ENCODE results near the gene A4GALT.
A peak's percentile ranks its signal among the peaks of the same experiment; 100 is the strongest.
"Not testable (repeated sequence)": the region's sequence is repeated elsewhere in the genome, so short reads cannot be mapped to it uniquely, and the experiment has no call there.

A4GALT gene

GRCh38 chr22:42682113-42682851 lies 38.4 kb downstream of the A4GALT start:
- DNase-seq (ENCODE audit: low spot score), result no peak

GRCh38 chr22:42680648-42681047 lies 40.0 kb downstream of the A4GALT start:
- no peak for DNase-seq (ENCODE audit: low spot score)

DNA sequence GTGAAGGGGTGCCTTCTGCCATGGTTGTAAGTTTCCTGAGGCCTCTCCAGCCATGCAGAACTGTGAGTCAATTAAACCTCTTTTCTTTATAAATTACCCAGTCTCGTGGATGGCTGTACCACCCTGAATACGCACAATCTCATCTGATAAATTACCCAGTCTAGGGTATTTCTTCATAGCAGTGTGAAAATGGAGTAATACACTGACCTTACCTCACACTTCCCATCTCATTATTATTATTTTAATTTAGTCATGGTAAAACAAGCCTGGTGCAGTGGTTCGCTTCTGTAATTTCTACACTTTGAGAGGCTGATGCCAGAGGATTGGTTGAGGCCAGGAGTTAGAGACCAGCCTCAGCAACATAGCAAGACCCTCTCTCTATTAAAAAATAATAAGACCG lies 41.0 kb downstream of the A4GALT start:
- DNase-seq (ENCODE audit: low spot score), result no peak

GRCh38 chr22:42678894-42679293 lies 41.8 kb downstream of the A4GALT start:
- no peak for DNase-seq (ENCODE audit: low spot score)

DNA sequence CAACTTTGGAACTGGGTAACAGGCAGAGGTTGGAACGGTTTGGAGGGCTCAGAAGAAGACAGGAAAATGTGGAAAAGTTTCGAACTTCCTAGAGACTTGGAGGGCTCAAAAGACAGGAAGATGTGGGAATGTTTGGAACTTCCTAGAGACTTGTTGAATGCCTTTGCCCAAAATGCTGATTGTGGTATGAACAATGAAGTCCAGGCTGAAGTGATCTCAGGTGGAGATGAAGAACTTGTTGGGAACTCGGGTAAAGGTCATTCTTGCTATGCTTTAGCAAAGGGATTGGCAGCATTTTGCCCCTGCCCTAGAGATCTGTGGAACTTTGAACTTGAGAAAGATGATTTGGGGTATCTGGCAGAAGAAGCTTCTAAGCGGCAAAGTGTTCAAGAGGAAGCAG lies 42.7 kb downstream of the A4GALT start:
- not testable (repeated sequence) for DNase-seq (ENCODE audit: low spot score)

GRCh38 chr22:42676059-42676607 lies 44.5 kb downstream of the A4GALT start:
- DNase-seq (ENCODE audit: low spot score), result no peak

- DNase-seq (ENCODE audit: low spot score), result no peak
Observed at GRCh38 chr22:42673898-42674401, 46.7 kb downstream of the A4GALT start.

GRCh38 chr22:42673071-42673470 lies 47.6 kb downstream of the A4GALT start:
- DNase-seq (ENCODE audit: low spot score), result not testable (repeated sequence)

GRCh38 chr22:42670921-42671709 lies 49.6 kb downstream of the A4GALT start:
- DNase-seq (ENCODE audit: low spot score), result no peak

GRCh38 chr22:42670046-42670445 lies 50.6 kb downstream of the A4GALT start:
- DNase-seq (ENCODE audit: low spot score), result no peak

- DNase-seq (ENCODE audit: low spot score), result not testable (repeated sequence)
Observed at GRCh38 chr22:42666393-42666792, 54.3 kb downstream of the A4GALT start.

DNA sequence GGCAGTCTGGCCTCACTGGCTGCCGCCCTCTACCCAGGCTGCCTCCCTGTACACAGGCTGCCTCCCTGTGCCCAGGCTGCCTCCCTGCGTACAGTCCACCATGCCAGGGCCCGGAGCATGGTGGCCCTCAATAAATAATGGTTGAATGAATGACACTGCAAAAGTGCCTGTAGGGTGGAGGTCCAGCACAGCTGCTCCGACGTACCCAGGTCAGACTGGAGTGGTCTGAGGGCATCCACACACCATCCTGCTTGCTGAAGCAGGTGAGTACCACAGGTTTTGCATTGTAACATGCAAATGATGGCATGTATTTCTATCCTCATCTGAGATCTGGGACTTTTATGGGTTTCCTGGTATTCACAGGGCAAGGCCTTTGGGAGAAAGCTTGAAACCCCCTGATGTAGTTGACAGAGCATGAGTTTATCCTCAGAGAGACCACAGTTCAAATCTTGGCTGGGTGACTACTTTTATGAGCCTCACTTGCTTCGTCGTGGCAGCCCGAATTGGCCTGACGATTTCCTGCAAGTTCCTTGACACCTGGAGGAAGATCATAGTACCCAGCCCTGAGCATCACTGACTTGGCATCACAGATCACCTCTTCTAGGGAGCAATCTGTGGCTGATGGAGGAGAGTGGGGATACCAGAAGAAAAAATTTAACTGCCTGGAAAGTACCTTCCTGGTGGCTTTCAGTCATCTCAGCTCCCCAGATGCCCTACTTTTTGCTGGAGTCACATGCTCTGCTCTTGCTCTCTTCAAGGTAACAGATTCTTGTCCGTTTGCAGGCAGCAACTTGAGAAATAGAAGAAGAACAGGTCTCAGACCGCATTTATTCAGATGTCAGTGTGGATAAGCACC lies 55.5 kb downstream of the A4GALT start:
- no peak for DNase-seq (ENCODE audit: low spot score)

GRCh38 chr22:42661985-42662831 lies 58.5 kb downstream of the A4GALT start:
- peak; percentile 82 for DNase-seq (ENCODE audit: low spot score)

DNA sequence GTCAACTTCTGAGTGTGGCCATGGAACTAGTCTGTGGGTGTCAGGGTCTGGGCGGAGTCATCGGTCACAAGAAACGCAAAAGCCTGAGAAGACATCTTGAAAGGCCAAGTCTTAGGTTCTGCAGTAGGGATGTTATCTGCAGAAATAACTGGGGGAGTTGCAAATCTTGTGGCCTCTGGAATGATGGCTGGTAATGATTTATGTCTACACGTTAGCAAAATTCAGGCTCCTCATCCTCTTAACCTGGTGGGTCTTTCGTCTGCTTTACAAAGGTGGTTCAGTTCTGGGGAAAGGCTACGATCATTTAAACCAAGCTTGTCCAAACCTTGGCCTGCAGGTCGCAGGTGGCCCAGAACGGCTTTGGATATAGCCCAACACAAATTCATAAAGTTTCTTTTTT lies 64.1 kb downstream of the A4GALT start:
- no peak for DNase-seq (ENCODE audit: low spot score)

- DNase-seq (ENCODE audit: low spot score), result no peak
Observed at GRCh38 chr22:42655693-42656092, 65.0 kb downstream of the A4GALT start.

- DNase-seq (ENCODE audit: low spot score), result no peak
Observed at GRCh38 chr22:42654436-42655073, 66.1 kb downstream of the A4GALT start.

- DNase-seq (ENCODE audit: low spot score), result no peak
Observed at GRCh38 chr22:42653999-42654398, 66.7 kb downstream of the A4GALT start.

GRCh38 chr22:42651134-42651533 lies 69.5 kb downstream of the A4GALT start:
- DNase-seq (ENCODE audit: low spot score), result no peak

GRCh38 chr22:42649246-42650099 lies 71.2 kb downstream of the A4GALT start, which contains the start of gene CYB5R3:
CYB5R3 (minus strand) TSS chr22:42649392; CDS start chr22:42649315, 77 bp downstream.
- DNase-seq (ENCODE audit: low spot score), result peak; percentile 83

Measured in hematopoietic multipotent progenitor cell treated with erythropoietin and hydrocortisone succinate and interleukin-3 and kit ligand, for 17 days (in vitro differentiated cells).